ENCODE measurements around the gene ERICH4.

ERICH4 gene, protein sequence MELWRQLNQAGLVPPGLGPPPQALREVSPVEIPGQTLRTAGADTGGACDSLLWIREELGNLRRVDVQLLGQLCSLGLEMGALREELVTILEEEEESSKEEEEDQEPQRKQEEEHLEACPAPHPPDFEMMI

DNA sequence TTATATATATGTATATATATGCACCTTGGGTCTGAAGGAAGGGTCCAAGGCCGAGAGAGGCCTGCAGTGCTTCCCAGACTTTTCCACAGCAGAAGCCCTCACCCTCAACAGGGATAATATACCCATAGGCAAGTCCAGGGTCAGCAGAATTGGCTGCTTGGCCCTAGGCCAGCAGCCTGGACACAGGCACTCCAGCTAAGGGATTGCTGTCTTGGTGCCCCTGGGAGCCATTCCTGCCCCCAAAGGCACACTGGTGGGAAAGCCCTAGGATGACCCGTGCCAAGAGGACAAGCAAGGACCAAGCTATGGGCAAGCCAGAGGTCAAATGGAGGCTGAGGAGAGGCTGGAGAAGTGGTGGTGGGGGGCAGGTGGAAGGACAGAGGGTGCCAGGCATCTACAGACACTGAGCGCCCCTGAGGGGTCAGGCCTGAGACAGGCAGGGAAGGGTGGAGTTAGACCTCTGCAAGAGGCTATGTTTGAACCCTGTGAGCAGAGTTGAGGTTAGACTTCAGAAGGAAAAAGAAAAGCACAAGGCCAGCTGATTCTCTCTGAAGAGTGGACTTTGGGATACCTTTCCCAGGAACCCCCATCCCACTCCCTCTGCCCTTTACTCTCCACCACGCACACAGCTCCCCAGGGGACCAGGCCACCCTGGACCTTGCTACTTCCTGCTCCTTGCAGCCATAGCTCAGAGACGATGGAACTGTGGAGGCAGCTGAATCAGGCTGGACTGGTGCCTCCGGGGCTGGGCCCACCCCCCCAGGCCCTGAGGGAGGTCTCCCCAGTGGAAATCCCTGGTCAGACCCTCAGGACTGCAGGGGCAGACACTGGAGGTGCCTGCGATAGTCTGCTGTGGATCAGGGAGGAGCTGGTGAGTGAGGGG lies at the start of gene ERICH4:
ERICH4 (plus strand) TSS at position 684 of the 883 bp plus-strand sequence; CDS start at position 698, 14 bp downstream.
- TF ChIP-seq, protein P1, sequence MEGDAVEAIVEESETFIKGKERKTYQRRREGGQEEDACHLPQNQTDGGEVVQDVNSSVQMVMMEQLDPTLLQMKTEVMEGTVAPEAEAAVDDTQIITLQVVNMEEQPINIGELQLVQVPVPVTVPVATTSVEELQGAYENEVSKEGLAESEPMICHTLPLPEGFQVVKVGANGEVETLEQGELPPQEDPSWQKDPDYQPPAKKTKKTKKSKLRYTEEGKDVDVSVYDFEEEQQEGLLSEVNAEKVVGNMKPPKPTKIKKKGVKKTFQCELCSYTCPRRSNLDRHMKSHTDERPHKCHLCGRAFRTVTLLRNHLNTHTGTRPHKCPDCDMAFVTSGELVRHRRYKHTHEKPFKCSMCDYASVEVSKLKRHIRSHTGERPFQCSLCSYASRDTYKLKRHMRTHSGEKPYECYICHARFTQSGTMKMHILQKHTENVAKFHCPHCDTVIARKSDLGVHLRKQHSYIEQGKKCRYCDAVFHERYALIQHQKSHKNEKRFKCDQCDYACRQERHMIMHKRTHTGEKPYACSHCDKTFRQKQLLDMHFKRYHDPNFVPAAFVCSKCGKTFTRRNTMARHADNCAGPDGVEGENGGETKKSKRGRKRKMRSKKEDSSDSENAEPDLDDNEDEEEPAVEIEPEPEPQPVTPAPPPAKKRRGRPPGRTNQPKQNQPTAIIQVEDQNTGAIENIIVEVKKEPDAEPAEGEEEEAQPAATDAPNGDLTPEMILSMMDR (conservative IDR thresholded peaks at IDR 0.05; ENCODE audit: low read depth, low read length) = no peak
- DNase-seq (ENCODE audit: low read depth) = no peak
- no peak within 1 kb of the TSS for H3K4me3 ChIP-seq (ENCODE audit: low read length)

DNA sequence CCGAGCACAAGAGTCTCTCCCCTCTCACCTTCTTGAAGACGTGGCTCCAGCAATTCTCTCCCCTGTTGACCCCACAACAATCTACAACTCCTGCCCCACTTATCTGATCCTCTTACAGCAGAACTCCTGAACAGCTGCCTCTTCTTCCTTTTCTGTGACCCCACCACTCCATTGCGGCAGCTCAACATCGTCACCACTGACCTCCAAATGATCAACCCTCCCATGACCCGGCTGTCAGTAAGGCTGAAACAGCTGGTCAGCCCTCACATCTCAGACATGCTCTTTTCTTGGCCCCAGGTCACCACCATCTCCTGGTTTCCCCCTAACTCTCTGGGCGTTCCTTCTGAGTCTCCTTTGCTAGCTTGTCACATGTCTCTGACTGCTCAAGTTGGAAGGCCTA lies 47.6 kb upstream of the ERICH4 start:
- no peak overlapping the region for H3K4me3 ChIP-seq (ENCODE audit: low read length)
- TF ChIP-seq, protein P1 (conservative IDR thresholded peaks at IDR 0.05; ENCODE audit: low read depth, low read length) = no peak
- DNase-seq (ENCODE audit: low read depth) = no peak

DNA sequence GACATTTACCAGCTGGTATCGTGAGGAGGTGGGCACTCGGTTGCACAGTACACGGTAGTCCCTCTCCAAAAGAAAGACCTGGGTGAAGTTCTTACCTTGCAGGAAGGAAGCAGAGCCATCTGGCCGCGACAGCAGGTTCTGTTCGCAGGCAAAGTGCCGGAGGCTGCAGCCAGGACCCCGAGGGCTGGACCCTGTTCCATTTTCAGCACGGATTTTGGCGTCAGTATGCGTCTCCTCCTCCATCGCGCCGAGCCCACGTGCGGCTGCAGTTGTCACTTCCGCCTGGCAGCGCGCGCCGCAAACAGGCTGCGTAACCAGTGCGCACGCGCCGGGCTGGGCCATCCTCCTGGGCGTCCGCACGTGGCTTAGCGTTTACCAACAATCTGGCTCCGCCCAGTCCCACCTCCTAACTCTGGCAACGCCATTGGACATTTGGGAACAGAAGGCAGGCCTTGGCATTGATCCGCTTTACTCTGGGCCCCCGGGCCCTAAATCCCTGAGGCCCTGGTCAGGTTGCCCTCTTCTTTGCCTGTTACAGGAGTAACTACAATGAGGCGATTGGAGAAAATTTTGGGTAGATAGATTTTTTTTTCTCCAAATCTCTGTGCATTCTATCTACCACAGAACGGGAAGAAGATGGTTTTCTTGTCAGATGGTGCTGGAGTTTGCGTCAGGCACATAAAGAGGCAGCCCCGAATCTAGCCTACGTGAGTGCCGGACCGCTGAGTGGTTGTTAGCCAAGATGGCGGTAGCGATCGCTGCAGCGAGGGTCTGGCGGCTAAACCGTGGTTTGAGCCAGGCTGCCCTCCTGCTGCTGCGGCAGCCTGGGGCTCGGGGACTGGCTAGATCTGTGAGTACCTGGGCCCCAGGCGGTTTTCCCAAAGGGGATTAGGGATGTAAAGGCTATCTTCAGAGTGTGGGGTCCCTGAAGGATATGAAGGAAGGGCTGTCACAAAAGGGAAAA lies 45.6 kb upstream of the ERICH4 start, which contains the start of the genes BCKDHA and EXOSC5:
BCKDHA (plus strand) TSS at position 733 of the 964 bp plus-strand sequence; CDS start at position 743, 10 bp downstream.
EXOSC5 (minus strand) TSS at position 274 of the 964 bp plus-strand sequence; CDS start at position 243, 31 bp downstream.
- peak; percentile 99 for DNase-seq (ENCODE audit: low read depth)
- TF ChIP-seq, protein P1 (conservative IDR thresholded peaks at IDR 0.05; ENCODE audit: low read depth, low read length) = no peak
- H3K4me3 ChIP-seq (ENCODE audit: low read length) = peak within 1 kb of the TSS; percentile 100

DNA sequence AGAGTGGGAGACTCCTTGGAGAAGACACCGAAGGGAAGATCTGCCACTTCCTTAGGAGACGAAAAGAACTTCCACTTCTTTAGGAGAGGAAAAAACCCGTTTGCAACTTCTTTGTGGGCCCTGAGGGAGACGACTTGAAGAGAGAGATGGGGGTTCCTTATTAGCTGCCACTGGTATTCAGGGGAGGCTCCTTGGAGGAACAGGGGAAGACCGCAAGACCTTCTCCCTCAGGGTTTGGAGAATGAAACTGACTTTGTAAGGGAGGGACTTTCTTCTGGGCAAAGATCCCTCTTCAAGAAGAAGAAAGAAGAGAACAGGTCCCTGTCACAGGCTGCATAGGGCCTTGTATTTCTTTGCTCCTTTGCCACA lies 44.9 kb upstream of the ERICH4 start:
- no peak for DNase-seq (ENCODE audit: low read depth)
- TF ChIP-seq, protein P1 (conservative IDR thresholded peaks at IDR 0.05; ENCODE audit: low read depth, low read length) = no peak
- H3K4me3 ChIP-seq (ENCODE audit: low read length) = peak overlapping the region; percentile 100

DNA sequence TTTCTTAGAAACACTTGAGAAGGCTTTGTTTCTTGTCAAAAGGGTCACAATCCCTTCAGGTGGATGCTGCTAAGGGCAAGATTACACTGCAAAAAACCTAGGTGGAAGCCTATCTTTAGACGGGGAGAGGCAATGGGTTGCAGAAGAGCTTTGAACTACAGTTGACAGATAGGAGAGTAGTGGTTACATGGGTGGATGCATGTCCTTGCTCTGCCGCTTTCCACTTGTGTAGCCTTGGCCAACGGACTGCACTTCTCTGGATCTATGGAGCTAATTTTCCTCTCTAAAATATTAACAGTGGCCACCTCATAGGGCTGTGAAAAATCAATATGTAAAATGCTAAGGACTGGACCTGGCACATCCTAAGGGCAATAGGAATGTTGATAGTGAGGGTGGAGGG lies 44.4 kb upstream of the ERICH4 start:
- TF ChIP-seq, protein P1 (conservative IDR thresholded peaks at IDR 0.05; ENCODE audit: low read depth, low read length) = no peak
- H3K4me3 ChIP-seq (ENCODE audit: low read length) = peak overlapping the region; percentile 100
- no peak for DNase-seq (ENCODE audit: low read depth)

DNA sequence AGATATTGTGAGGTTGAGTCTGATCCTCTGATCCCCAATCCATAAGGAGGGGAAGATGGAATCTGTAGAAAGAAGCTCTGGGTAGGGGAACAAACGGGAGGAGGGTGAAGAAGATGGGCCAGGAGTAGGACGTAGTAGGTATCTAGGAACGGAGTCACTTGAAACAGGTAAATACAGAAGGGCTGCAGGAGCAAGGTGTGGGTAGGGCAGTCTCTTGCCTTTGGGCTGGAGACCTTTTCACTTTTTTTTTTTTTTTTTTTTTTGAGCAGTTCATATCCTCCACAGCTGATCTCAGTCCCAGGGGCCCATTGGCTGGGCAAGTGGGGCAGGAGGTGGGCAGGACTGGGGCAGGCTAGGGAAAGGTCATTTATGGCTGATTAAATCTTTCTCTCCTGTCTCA lies 43.9 kb upstream of the ERICH4 start:
- peak overlapping the region; percentile 100 for H3K4me3 ChIP-seq (ENCODE audit: low read length)
- TF ChIP-seq, protein P1 (conservative IDR thresholded peaks at IDR 0.05; ENCODE audit: low read depth, low read length) = no peak
- no peak for DNase-seq (ENCODE audit: low read depth)

Data from retinal pigment epithelial cell (primary cell).